Left renal cortex interstitium (tissue), 4 donors: ENCODE data around the gene CHST15. TPM values are rescaled to one million over a fixed set of nuclear protein-coding genes. Genes with fewer than 3 reads are reported as not detected.

Source experiments
- DNase-seq, 4 donors: peaks; one replicate each; pipeline ENCODE4 v3.0.0-alpha.2; 2013; ENCODE audit warnings: low read depth in 4 of 4, low spot score in 2 of 4, missing footprints in 1 of 4
- polyA plus RNA-seq, 4 donors: library from polyadenylated mRNA; unstranded; fragments of 120-200 nt; gene quantifications; one replicate each; pipeline ENCODE4 v1.2.1, GENCODE V29; 2013; ENCODE audit not compliant: insufficient read length in 4 of 4

CHST15 gene
- polyA plus RNA-seq, 4 donors = 16.3 to 20.9 (median 20.2) TPM

GRCh38 chr10:124125305-124126116, 32.1 kb upstream of the CHST15 start:
- no peak for DNase-seq

- DNase-seq = no peak
Measured at GRCh38 chr10:124124769-124125161, 31.4 kb upstream of the CHST15 start.

GRCh38 chr10:124124123-124124768, 30.8 kb upstream of the CHST15 start:
- DNase-seq = no peak

- no peak for DNase-seq
Measured at GRCh38 chr10:124123156-124123555, 29.8 kb upstream of the CHST15 start.

GRCh38 chr10:124122211-124122610, 28.8 kb upstream of the CHST15 start:
- no peak for DNase-seq

- no peak for DNase-seq
Measured at GRCh38 chr10:124120410-124121061, 27.1 kb upstream of the CHST15 start.

- DNase-seq = no peak
Measured at GRCh38 chr10:124119946-124120345, 26.5 kb upstream of the CHST15 start.

GRCh38 chr10:124119216-124119615, 25.8 kb upstream of the CHST15 start:
- DNase-seq = no peak

GRCh38 chr10:124117833-124118232, 24.4 kb upstream of the CHST15 start:
- DNase-seq = no peak

- DNase-seq = no peak
Measured at GRCh38 chr10:124117511-124117785, 24.1 kb upstream of the CHST15 start.

GRCh38 chr10:124116771-124117510, 23.5 kb upstream of the CHST15 start:
- no peak for DNase-seq

GRCh38 chr10:124114696-124115095, 21.3 kb upstream of the CHST15 start:
- no peak for DNase-seq

- DNase-seq = no peak
Measured at GRCh38 chr10:124112891-124113580, 19.6 kb upstream of the CHST15 start.

GRCh38 chr10:124110882-124111281, 17.5 kb upstream of the CHST15 start:
- no peak for DNase-seq

- no peak for DNase-seq
Measured at GRCh38 chr10:124109261-124109660, 15.9 kb upstream of the CHST15 start.

GRCh38 chr10:124107072-124107471, 13.7 kb upstream of the CHST15 start:
- no peak for DNase-seq

GRCh38 chr10:124106241-124106879, 13.0 kb upstream of the CHST15 start:
- DNase-seq = no peak

GRCh38 chr10:124105594-124105993, 12.2 kb upstream of the CHST15 start:
- no peak for DNase-seq

GRCh38 chr10:124105045-124105444, 11.6 kb upstream of the CHST15 start:
- DNase-seq = no peak

- no peak for DNase-seq
Measured at GRCh38 chr10:124104011-124104627, 10.7 kb upstream of the CHST15 start.
